ENCODE results near the gene FMN2. TPM values are rescaled to one million over a fixed set of nuclear protein-coding genes. Genes with fewer than 3 reads are reported as not detected.

The FMN2 gene
- total RNA-seq, 3 donors from 2014 or later: 0.80 to 4.2 (median 3.3) TPM

DNA sequence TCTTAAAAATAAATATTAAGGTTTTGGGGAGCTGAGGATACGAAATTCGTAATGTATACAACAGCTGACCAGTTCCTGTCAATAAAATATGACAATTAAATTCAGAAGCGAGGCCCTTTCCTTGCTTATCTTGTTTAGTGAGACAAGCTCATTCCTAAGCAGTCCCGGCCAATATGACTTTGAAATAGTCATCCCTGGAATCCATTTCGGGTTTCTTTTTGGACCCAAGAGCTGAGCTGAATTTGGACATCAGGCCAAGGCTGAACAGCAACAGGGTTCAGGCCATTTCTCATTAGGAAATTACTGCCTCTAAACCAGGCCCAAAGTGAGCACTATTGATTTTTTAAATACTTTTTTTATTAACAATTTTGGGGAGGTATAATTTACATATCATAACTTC lies 17.3 kb upstream of the FMN2 start:
- Histone ChIP-seq H3K36me3 (no peaks in the 10 kb centered on the region), H3K4me1 (no peaks in the 10 kb centered on the region)
- TF ChIP-seq, protein P1, sequence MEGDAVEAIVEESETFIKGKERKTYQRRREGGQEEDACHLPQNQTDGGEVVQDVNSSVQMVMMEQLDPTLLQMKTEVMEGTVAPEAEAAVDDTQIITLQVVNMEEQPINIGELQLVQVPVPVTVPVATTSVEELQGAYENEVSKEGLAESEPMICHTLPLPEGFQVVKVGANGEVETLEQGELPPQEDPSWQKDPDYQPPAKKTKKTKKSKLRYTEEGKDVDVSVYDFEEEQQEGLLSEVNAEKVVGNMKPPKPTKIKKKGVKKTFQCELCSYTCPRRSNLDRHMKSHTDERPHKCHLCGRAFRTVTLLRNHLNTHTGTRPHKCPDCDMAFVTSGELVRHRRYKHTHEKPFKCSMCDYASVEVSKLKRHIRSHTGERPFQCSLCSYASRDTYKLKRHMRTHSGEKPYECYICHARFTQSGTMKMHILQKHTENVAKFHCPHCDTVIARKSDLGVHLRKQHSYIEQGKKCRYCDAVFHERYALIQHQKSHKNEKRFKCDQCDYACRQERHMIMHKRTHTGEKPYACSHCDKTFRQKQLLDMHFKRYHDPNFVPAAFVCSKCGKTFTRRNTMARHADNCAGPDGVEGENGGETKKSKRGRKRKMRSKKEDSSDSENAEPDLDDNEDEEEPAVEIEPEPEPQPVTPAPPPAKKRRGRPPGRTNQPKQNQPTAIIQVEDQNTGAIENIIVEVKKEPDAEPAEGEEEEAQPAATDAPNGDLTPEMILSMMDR (IDR thresholded peaks at IDR 0.05): no peak
- TF ChIP-seq POLR2A (IDR thresholded peaks at IDR 0.05): no peak
- no peak for TF ChIP-seq POLR2AphosphoS5 (IDR thresholded peaks at IDR 0.05)

DNA sequence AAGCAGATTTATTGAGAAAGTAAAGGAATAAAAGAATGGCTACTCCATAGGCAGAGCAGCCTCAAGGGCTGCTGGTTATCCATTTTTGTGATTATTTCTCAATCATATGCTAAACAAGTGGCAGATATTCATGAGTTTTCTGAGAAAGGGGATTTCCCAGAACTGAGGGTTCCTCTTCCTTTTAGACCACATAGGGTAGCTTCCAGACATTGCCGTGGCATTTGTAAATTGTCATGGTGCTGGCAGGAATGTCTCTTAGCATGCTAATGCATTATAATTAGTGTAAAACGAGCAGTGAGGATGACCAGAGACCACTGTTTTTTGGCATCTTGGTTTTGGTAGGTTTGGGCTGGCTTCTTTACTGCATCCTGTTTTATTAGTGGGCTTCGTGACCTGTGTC lies 16.8 kb upstream of the FMN2 start:
- no peaks in the 10 kb centered on the region for H3K36me3 ChIP-seq
- H3K4me3 ChIP-seq: no peak overlapping the region
- no peaks in the 10 kb centered on the region for H3K9me3 ChIP-seq
- no peaks in the 10 kb centered on the region for H3K4me1 ChIP-seq
- intact Hi-C loops (cut with DNase I; ENCODE audit: low total_unique reads): no loop called here
- H3K27ac ChIP-seq: peak overlapping the region in 1 of 2 donors; percentile 12
- TF ChIP-seq POLR2AphosphoS5 (IDR thresholded peaks at IDR 0.05): no peak
- TF ChIP-seq, protein P1 (IDR thresholded peaks at IDR 0.05): no peak
- no peak for TF ChIP-seq POLR2A (IDR thresholded peaks at IDR 0.05)
- no peak for DNase-seq (ENCODE audit: low spot score in 2 of 2)
- no peaks in the 10 kb centered on the region for H3K27me3 ChIP-seq

More for the DNA sequence above, 17.3 kb upstream of the FMN2 start:
- Histone ChIP-seq H3K27ac (no peak overlapping the region), H3K27me3 (no peaks in the 10 kb centered on the region), H3K4me3 (no peak overlapping the region), H3K9me3 (no peaks in the 10 kb centered on the region)
- no peak for DNase-seq (ENCODE audit: low spot score in 2 of 2)
- intact Hi-C loops (cut with DNase I; ENCODE audit: low total_unique reads): no loop called here

DNA sequence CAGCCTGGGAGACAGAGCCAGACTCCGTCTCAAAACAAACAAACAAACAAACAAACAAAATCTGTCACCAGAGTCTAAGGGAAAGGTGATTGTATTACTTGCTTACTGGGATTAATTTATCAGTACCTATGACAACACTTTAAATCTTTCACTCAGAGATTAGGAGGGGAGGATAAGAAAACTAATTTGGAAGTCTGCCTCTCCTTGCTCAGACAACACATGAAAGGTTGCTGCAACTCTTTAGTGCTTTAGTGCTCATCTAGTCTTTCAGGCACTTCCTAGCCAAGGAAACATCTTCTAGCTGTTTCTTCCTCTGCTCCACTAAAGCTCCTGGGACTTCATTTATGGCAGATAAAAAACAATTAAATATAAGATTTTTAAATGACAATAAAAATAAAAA lies 7.3 kb upstream of the FMN2 start:
- intact Hi-C loops (cut with DNase I; ENCODE audit: low total_unique reads): no loop called here
- no peaks in the 10 kb centered on the region for H3K36me3 ChIP-seq
- no peaks in the 10 kb centered on the region for H3K9me3 ChIP-seq
- H3K27me3 ChIP-seq: no peaks in the 10 kb centered on the region
- TF ChIP-seq, protein P1 (IDR thresholded peaks at IDR 0.05): no peak
- TF ChIP-seq POLR2A (IDR thresholded peaks at IDR 0.05) (no peak), POLR2AphosphoS5 (IDR thresholded peaks at IDR 0.05) (no peak)
- no peak for DNase-seq (ENCODE audit: low spot score in 2 of 2)
- no peaks in the 10 kb centered on the region for H3K4me1 ChIP-seq
- H3K27ac ChIP-seq: no peak overlapping the region
- no peak overlapping the region for H3K4me3 ChIP-seq

DNA sequence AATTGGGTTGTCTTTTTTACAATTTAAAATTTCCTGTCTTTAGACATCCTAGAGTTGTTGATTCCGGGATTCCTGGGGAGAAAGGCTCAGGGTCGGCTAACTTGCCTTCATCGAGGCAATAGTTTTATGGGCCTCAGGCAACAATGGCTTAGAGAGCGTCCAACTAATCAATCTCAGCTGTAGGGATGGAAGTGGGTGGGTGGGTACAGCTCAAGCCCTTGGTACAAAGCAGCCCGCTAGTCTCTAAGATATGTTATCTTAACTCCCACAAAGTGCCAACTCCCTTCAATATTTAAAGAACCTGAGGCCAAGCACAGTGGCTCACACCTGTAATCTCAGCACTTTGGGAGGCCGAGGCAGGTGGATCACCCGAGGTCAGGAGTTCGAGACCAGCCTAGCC lies 6.9 kb upstream of the FMN2 start:
- Histone ChIP-seq H3K9me3 (no peaks in the 10 kb centered on the region), H3K27ac (no peak overlapping the region), H3K4me1 (no peaks in the 10 kb centered on the region), H3K36me3 (no peaks in the 10 kb centered on the region), H3K27me3 (no peaks in the 10 kb centered on the region), H3K4me3 (no peak overlapping the region)
- intact Hi-C loops (cut with DNase I; ENCODE audit: low total_unique reads): no loop called here
- TF ChIP-seq, protein P1 (IDR thresholded peaks at IDR 0.05): no peak
- no peak for TF ChIP-seq POLR2AphosphoS5 (IDR thresholded peaks at IDR 0.05)
- no peak for TF ChIP-seq POLR2A (IDR thresholded peaks at IDR 0.05)
- no peak for DNase-seq (ENCODE audit: low spot score in 2 of 2)

DNA sequence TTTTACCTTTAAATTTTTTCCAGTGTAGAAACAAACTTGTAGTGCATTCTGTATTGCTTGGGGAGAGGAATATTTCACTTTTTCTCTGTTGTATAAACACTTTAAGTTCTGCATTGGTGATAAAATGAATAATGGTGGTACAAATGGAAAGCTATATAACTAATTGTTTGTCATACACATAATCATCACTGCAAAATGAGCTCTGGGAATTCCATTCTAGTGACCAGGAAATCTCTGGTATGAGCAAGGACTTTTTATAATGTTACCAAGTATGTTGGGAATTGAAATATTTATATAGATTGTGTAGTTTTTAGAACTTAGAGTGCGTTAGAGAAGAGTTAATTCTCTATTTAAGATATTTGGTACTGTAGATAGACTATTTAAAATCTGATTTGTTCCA lies 5.0 kb upstream of the FMN2 start:
- DNase-seq (ENCODE audit: low spot score in 2 of 2): no peak
- H3K4me3 ChIP-seq: no peak overlapping the region
- TF ChIP-seq POLR2AphosphoS5 (IDR thresholded peaks at IDR 0.05) (no peak), POLR2A (IDR thresholded peaks at IDR 0.05) (no peak)
- TF ChIP-seq, protein P1 (IDR thresholded peaks at IDR 0.05): no peak
- H3K27ac ChIP-seq: no peak overlapping the region
- intact Hi-C loops (cut with DNase I; ENCODE audit: low total_unique reads): no loop called here
- no peaks in the 10 kb centered on the region for H3K9me3 ChIP-seq
- no peaks in the 10 kb centered on the region for H3K36me3 ChIP-seq
- H3K27me3 ChIP-seq: peaks cover 2 to 6% of the 10 kb centered on the region in 2 donors
- no peaks in the 10 kb centered on the region for H3K4me1 ChIP-seq
